ENCODE data around the gene CCDC92B. TPM values are rescaled to one million over a fixed set of nuclear protein-coding genes. Genes with fewer than 3 reads are reported as not detected.

CCDC92B gene
- total and polyA plus RNA-seq, 2 of the 13 experiments (the other 11 are each of a cell fraction or from before 2014, with no cell fraction given): not detected

DNA sequence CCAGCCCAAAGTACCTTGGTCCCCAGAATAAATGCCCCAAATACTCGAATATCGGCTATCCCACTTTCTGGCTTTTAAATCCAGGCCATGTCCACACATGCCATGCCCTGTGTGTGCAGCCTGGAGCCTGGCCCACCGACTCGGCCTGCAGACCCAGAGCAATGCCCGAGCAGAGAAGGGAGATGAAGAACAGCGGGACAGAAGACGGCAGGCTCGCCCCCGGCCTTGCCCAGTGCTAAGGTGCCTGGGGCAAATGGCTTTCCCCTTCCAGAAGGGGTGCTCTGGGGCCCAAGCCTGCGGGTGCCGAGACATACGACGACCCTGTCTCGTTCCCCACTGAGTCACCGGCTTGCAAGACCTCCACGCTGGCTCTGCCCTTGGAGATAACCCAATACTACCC is 45.8 kb downstream of the CCDC92B start:
- no peak overlapping the region for H3K4me3 ChIP-seq (replicated peaks in 1 of 3; ENCODE audit: insufficient read depth in 1 of 3, low read depth in 2 of 3, low read length in 3 of 3)
- no peaks in the 10 kb centered on the region for H3K9me3 ChIP-seq (ENCODE audit: low read length)
- no peak for TF ChIP-seq ZNF264 (CRISPR knock-in tag; IDR thresholded peaks at IDR 0.05)
- TF ChIP-seq MEF2D (CRISPR knock-in tag; IDR thresholded peaks at IDR 0.05): no peak
- no peak for TF ChIP-seq ZNF224 (CRISPR knock-in tag; IDR thresholded peaks at IDR 0.05)
- TF ChIP-seq, protein P1, sequence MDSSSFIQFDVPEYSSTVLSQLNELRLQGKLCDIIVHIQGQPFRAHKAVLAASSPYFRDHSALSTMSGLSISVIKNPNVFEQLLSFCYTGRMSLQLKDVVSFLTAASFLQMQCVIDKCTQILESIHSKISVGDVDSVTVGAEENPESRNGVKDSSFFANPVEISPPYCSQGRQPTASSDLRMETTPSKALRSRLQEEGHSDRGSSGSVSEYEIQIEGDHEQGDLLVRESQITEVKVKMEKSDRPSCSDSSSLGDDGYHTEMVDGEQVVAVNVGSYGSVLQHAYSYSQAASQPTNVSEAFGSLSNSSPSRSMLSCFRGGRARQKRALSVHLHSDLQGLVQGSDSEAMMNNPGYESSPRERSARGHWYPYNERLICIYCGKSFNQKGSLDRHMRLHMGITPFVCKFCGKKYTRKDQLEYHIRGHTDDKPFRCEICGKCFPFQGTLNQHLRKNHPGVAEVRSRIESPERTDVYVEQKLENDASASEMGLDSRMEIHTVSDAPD (CRISPR knock-in tag; IDR thresholded peaks at IDR 0.05): no peak
- TF ChIP-seq NCOA1 (CRISPR knock-in tag; IDR thresholded peaks at IDR 0.05): no peak
- no peak for TF ChIP-seq AHR (CRISPR knock-in tag; IDR thresholded peaks at IDR 0.05)
- TF ChIP-seq ELF3 (CRISPR knock-in tag; IDR thresholded peaks at IDR 0.05): no peak
- no peak for TF ChIP-seq HNF4G (IDR thresholded peaks at IDR 0.05; ENCODE audit: borderline replicate concordance, low read depth, low read length)
- TF ChIP-seq HNF4G (CRISPR knock-in tag; IDR thresholded peaks at IDR 0.05; ENCODE audit: borderline replicate concordance, low read depth): no peak
- no peak for TF ChIP-seq GPN1 (CRISPR knock-in tag; IDR thresholded peaks at IDR 0.05; ENCODE audit: borderline replicate concordance)
- no peak for TF ChIP-seq CENPT (CRISPR knock-in tag; IDR thresholded peaks at IDR 0.05; ENCODE audit: low read depth)
- no peak for TF ChIP-seq SOX6 (IDR thresholded peaks at IDR 0.05)
- TF ChIP-seq SOX6 (CRISPR knock-in tag; IDR thresholded peaks at IDR 0.05): no peak
- TF ChIP-seq MBNL3 (CRISPR knock-in tag; conservative IDR thresholded peaks at IDR 0.05): no peak
- no peak for TF ChIP-seq HNRNPL (IDR thresholded peaks at IDR 0.05; ENCODE audit: low read depth, low read length)
- TF ChIP-seq, protein P2, sequence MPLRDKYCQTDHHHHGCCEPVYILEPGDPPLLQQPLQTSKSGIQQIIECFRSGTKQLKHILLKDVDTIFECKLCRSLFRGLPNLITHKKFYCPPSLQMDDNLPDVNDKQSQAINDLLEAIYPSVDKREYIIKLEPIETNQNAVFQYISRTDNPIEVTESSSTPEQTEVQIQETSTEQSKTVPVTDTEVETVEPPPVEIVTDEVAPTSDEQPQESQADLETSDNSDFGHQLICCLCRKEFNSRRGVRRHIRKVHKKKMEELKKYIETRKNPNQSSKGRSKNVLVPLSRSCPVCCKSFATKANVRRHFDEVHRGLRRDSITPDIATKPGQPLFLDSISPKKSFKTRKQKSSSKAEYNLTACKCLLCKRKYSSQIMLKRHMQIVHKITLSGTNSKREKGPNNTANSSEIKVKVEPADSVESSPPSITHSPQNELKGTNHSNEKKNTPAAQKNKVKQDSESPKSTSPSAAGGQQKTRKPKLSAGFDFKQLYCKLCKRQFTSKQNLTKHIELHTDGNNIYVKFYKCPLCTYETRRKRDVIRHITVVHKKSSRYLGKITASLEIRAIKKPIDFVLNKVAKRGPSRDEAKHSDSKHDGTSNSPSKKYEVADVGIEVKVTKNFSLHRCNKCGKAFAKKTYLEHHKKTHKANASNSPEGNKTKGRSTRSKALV (CRISPR knock-in tag; IDR thresholded peaks at IDR 0.05): no peak
- TF ChIP-seq, protein P3, sequence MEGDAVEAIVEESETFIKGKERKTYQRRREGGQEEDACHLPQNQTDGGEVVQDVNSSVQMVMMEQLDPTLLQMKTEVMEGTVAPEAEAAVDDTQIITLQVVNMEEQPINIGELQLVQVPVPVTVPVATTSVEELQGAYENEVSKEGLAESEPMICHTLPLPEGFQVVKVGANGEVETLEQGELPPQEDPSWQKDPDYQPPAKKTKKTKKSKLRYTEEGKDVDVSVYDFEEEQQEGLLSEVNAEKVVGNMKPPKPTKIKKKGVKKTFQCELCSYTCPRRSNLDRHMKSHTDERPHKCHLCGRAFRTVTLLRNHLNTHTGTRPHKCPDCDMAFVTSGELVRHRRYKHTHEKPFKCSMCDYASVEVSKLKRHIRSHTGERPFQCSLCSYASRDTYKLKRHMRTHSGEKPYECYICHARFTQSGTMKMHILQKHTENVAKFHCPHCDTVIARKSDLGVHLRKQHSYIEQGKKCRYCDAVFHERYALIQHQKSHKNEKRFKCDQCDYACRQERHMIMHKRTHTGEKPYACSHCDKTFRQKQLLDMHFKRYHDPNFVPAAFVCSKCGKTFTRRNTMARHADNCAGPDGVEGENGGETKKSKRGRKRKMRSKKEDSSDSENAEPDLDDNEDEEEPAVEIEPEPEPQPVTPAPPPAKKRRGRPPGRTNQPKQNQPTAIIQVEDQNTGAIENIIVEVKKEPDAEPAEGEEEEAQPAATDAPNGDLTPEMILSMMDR (CRISPR knock-in tag; IDR thresholded peaks at IDR 0.05): no peak
- TF ChIP-seq SRF (IDR thresholded peaks at IDR 0.05; ENCODE audit: low read depth, low read length): no peak
- TF ChIP-seq CEBPB (IDR thresholded peaks at IDR 0.05; ENCODE audit: borderline replicate concordance, low read depth, low read length): no peak
- H3K79me2 ChIP-seq (ENCODE audit: insufficient read depth, low read length): peaks cover 40% of the 10 kb centered on the region
- ATAC-seq (no peak), FAIRE-seq (no peak), DNase-seq (ENCODE audit: low spot score) (no peak)
- no peak overlapping the region for H2AFZ ChIP-seq (ENCODE audit: low read length)
- no peak overlapping the region for H3K4me2 ChIP-seq (ENCODE audit: low read depth, low read length)
- POLR2A ChIA-PET: no interaction called here
- intact Hi-C loops (cut with micrococcal nuclease; ENCODE audit: unreplicated experiment): no loop called here
- no peak overlapping the region for H3K27ac ChIP-seq (ENCODE audit: extremely low read length, insufficient read depth, low read length)
- H3K4me1 ChIP-seq (ENCODE audit: insufficient read depth, low read length): peaks cover 36% of the 10 kb centered on the region
- no peaks in the 10 kb centered on the region for H3K27me3 ChIP-seq (ENCODE audit: control insufficient read depth in 1 of 2, insufficient read depth in 2 of 2, low read length in 2 of 2)
- 95% methylated on average over 16 of the region's 16 CpGs for WGBS (ENCODE audit: low lambda C conversion rate)
- H3K36me3 ChIP-seq (replicated peaks in 1 of 2; ENCODE audit: control insufficient read depth in 1 of 2, insufficient read depth in 2 of 2, low read length in 2 of 2): peaks cover 30 to 67% of the 10 kb centered on the region in 2 experiments
- H4K20me1 ChIP-seq (ENCODE audit: insufficient read depth, low read length): peaks cover 37% of the 10 kb centered on the region
- in situ Hi-C loops (cut with HindIII; ENCODE audit: extremely low pct_ligation_motif_present, low pct_unique_long_range_greater_than_20kb): no loop called here
- no TSS peak for BruUV-seq (replicated peaks)
- H3K9ac ChIP-seq (ENCODE audit: insufficient read depth, low read depth, low read length): no peak overlapping the region
- CTCF ChIA-PET (ENCODE audit: low intra/inter-chr PET ratio, low total read pairs): no interaction called here
